ENCODE results near the gene GNB5. TPM values are rescaled to one million over a fixed set of nuclear protein-coding genes. Genes with fewer than 3 reads are reported as not detected.
A peak's percentile ranks its signal among the peaks of the same experiment; 100 is the strongest.

The GNB5 gene
- total RNA-seq, 2 donors from 2014 or later, result 20.5 to 24.1 TPM

DNA sequence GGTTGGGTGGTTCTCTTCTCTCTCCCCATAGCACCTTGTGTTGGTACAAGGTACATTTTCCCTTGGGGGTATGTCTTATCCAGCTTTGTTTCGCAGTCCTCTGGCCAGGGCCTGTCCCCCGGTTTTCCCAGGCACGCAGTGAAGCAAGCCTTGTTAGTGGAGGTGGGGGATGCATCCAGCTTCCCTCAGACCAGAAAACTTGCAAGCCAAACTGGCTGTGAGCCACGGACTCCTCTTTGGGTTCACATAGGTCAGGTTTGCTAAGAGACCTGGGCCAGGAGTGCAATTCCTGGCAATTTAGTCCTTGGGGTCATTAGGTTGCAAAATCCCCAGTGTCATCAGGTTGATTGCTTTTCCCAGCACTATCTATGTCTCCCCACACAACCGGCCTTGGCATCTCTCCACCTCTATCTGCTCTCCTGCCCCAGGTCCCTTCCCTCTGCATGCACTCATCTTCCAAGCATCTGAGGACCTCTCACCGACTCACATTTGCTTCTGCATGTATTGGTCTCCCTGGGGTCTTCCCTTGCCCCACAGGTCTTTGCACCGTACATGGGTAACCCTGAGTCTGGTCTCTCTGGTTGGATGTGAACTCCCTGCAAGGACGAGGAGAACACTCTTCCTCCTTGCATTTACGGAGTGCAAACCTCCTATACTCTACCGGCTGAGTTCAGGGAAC is 112.9 kb downstream of the GNB5 start:
- DNase-seq (ENCODE audit: low spot score in 2 of 2), result no peak

DNA sequence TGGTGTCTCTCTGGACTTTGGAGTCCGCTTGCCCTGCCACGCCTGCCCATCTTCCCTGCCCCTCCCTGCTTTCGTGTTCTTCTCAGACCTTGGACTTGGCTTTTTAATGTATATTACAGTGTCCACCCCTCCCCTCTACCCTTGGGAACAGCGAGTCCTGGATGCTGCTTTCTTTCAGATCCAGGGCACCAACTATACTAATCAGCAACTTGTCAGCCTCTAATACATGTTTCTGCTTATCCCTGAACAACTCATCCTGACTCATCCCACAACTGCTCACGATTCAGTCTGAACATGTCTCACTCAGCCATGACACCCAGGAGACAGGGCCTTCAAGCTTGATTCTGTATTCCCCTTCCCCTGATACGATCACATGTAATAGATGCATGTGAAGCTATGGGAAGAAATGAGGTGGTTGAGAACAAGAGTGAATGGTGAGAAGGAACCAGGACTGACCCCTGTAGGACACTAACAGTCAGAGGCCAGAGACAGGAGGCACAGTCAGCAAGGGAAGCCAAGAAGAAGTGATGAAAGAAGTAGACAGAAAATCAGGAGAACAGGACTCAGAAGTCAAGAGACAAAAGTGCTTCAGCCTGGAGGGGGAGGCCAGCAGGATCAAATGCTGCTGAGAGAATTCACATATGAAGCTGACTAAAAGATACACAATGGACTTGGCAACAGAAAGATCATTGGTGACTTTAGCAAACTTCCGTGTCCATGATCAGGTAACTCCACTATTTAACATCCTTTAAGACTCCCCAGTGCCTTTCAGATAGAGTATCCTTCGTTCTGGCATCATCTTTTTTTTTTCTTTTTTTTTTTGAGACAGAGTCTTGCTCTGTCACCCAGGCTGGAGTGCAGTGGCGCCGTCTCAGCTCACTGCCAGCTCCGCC is 114.1 kb downstream of the GNB5 start:
- peak overlapping the region in 1 of 2 donors; percentile 36 for H3K27ac Mint-ChIP-seq
- H3K36me3 Mint-ChIP-seq, result no peaks in the 10 kb centered on the region
- peak; percentile 79 to 83 for ATAC-seq
- no peaks in the 10 kb centered on the region for H3K9me3 Mint-ChIP-seq
- peak in 1 of 2 donors; percentile 18 for DNase-seq (ENCODE audit: low spot score in 2 of 2)

More for the DNA sequence above, 112.9 kb downstream of the GNB5 start:
- Mint-ChIP-seq H3K36me3 (no peaks in the 10 kb centered on the region), H3K9me3 (no peaks in the 10 kb centered on the region), H3K27ac (no peak overlapping the region)
- no peak for ATAC-seq

DNA sequence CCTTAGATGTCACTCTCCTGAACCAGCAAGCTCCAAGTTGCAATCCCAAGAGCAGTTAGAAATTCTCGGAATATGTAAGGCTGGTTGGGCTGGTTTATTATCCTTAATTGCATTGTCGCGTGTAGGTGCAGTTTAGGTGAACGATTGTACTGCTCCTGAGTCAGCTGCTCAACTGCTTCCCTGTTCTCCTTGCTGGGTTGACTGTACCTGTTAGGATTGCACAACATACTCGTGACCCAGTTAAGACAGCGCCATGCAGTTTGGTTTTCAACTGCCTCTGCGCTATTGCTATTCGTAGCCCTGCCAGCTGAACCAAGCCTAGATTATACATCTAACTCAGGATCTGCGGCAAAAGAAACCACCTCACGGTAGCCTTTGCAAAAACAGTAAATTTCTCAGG is 119.6 kb downstream of the GNB5 start:
- no peak overlapping the region for H3K27ac Mint-ChIP-seq
- H3K36me3 Mint-ChIP-seq, result no peaks in the 10 kb centered on the region
- ATAC-seq, result no peak
- no peak for DNase-seq (ENCODE audit: low spot score in 2 of 2)
- no peaks in the 10 kb centered on the region for H3K9me3 Mint-ChIP-seq

- no peak for DNase-seq (ENCODE audit: low spot score in 2 of 2)
- Mint-ChIP-seq H3K27ac (no peak overlapping the region), H3K9me3 (no peaks in the 10 kb centered on the region), H3K36me3 (no peaks in the 10 kb centered on the region)
- no peak for ATAC-seq
Measured at GRCh38 chr15:52069559-52069958, 121.6 kb downstream of the GNB5 start.

- no peak for ATAC-seq
- Mint-ChIP-seq H3K27ac (no peak overlapping the region), H3K9me3 (no peaks in the 10 kb centered on the region), H3K36me3 (peaks cover 6 to 10% of the 10 kb centered on the region in 2 donors)
- no peak for DNase-seq (ENCODE audit: low spot score in 2 of 2)
Measured at GRCh38 chr15:52068004-52068615, 123.1 kb downstream of the GNB5 start.

DNA sequence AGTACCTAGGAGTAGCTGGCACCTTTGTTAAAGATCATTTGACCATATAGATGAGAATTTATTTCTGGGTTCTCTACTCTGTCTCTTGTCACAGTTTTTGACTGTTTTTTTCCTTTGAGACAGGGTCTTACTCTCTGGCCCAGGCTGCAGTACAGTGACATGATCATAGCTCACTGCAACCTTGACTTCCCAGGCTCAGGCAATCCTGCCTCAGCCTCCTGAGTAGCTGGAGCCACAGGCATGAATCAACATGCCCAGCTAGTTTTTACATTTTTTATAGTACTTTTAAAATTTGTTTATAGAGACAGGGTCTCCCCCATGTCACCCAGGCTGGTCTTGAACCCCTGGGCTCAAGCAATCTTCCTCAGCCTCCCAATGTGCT is 123.7 kb downstream of the GNB5 start:
- peak in 1 of 2 donors; percentile 33 for ATAC-seq
- Mint-ChIP-seq H3K27ac (no peak overlapping the region), H3K9me3 (no peaks in the 10 kb centered on the region), H3K36me3 (peaks cover 6 to 11% of the 10 kb centered on the region in 2 donors)
- no peak for DNase-seq (ENCODE audit: low spot score in 2 of 2)

DNA sequence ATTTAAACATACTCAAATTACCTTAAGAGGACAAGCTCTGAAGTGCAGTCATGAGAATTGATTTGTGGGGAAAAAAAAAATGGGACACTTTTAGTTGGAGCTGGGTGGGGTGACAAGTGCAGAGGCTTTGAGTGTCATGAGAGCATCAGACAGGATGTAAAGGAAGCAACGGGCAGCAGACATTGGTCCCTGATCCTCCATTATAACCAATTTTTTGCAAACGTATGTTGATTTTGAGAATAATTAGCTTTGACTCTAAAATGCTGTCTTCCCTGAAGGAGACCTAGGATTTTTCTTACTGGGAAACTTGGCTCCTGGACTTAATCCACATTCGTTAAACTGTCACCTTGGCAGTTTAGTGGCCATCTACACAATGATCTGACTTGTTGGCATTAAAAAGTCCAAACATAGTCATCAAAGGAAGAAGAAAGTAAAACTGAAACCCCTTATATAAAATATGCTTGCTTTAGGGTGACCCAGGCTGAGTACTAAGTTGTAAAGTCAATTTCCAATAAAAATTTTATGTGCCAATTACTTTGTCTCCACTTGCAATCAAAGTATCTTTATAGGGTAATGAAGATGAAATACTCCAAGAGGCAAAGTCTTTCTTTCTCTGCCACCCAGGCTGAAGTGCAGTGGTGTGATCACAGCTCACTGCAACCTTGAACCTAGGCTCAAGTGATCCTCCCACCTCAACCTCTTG is 124.2 kb downstream of the GNB5 start:
- peak; percentile 44 to 59 for ATAC-seq
- DNase-seq (ENCODE audit: low spot score in 2 of 2), result no peak
- Mint-ChIP-seq H3K27ac (no peak overlapping the region), H3K9me3 (no peaks in the 10 kb centered on the region), H3K36me3 (peaks cover 6 to 11% of the 10 kb centered on the region in 2 donors)

Other genes with a start within 250 kb of the GNB5 start
- 10 to 100 TPM; 15.4 to 31.2 TPM for gene LEO1, start 219.6 kb downstream of the GNB5 start, total RNA-seq
- gene MAPK6, start 172.2 kb downstream of the GNB5 start, total RNA-seq, result 10 to 100 TPM; 15.2 to 30.9 TPM
- gene BCL2L10, start 78.6 kb downstream of the GNB5 start, total RNA-seq, result not detected
- gene MYO5C, start 104.4 kb upstream of the GNB5 start, total RNA-seq, result 1 to 10 TPM; 1.0 to 1.1 TPM